HTR-8/SVneo (cell line): ENCODE results near the gene ZSCAN10.
"Not testable (repeated sequence)": the region's sequence is repeated elsewhere in the genome, so short reads cannot be mapped to it uniquely, and the experiment has no call there.

Source experiments
- DNase-seq: peaks from one replicate; pipeline ENCODE4 v3.0.0; 2011; ENCODE audit warnings: low spot score, mixed read lengths; ENCODE audit not compliant: insufficient read length
- FAIRE-seq: peaks from 2 replicates; lab custom pipeline; 2011; peaks lifted over from hg19 to GRCh38; lab: Jason Lieb, UNC

ZSCAN10 gene

GRCh38 chr16:3087243-3088235, 11.6 kb downstream of the ZSCAN10 start:
- DNase-seq (no peak), FAIRE-seq (no peak)

GRCh38 chr16:3086596-3087242, 12.4 kb downstream of the ZSCAN10 start:
- FAIRE-seq (no peak), DNase-seq (no peak)

- FAIRE-seq (no peak), DNase-seq (no peak)
Measured at GRCh38 chr16:3085868-3086595, 13.1 kb downstream of the ZSCAN10 start.

- DNase-seq (no peak), FAIRE-seq (no peak)
Measured at GRCh38 chr16:3084969-3085670, 14.0 kb downstream of the ZSCAN10 start.

DNA sequence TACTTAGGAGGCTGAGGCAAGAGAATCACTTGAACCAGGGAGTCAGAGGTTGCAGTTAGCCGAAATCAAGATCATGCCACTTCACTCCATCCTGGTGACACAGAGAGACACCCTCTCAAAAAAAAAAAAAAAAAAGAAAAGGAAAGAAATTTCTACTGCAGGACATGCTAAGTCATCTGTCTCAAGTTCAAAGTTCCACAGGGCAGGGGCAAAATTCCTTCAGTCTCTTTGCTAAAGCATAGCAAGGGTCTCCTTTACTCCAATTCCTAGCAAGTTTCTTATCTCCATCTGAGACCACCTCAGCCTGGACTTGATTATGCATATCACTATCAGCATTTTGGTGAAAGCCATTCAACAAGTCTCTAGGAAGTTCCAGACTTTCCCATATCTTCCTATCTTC, 14.6 kb downstream of the ZSCAN10 start:
- no peak for FAIRE-seq
- no peak for DNase-seq

- DNase-seq, FAIRE-seq: not testable (repeated sequence)
Measured at GRCh38 chr16:3083408-3083807, 15.7 kb downstream of the ZSCAN10 start.

DNA sequence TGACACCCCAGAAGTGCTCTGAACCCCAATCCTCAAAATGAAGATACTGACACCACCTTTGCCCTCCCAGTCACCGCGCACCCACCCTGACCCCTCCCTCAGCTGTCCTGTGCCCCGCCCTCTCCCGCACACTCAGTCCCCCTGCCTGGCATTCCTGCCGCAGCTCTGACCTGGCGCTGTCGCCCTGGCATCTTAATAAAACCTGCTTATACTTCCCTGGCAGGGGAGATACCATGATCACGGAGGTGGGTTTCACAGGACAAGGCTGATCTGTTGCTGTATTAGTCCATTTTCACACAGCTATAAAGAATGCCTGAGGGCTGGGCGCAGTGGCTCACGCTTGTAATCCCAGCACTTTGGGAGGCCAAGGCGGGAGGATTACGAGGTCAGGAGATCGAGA, 17.1 kb downstream of the ZSCAN10 start:
- not testable (repeated sequence) for FAIRE-seq, DNase-seq

- FAIRE-seq: no peak
Measured at GRCh38 chr16:3080024-3080423, 19.1 kb downstream of the ZSCAN10 start.

GRCh38 chr16:3076577-3076976, 22.5 kb downstream of the ZSCAN10 start:
- no peak for DNase-seq
- no peak for FAIRE-seq

More at GRCh38 chr16:3080024-3080423, 19.1 kb downstream of the ZSCAN10 start:
- no peak for DNase-seq

- DNase-seq, FAIRE-seq: not testable (repeated sequence)
Measured at GRCh38 chr16:3075946-3076345, 23.1 kb downstream of the ZSCAN10 start.

GRCh38 chr16:3075523-3075915, 23.6 kb downstream of the ZSCAN10 start:
- no peak for FAIRE-seq

DNA sequence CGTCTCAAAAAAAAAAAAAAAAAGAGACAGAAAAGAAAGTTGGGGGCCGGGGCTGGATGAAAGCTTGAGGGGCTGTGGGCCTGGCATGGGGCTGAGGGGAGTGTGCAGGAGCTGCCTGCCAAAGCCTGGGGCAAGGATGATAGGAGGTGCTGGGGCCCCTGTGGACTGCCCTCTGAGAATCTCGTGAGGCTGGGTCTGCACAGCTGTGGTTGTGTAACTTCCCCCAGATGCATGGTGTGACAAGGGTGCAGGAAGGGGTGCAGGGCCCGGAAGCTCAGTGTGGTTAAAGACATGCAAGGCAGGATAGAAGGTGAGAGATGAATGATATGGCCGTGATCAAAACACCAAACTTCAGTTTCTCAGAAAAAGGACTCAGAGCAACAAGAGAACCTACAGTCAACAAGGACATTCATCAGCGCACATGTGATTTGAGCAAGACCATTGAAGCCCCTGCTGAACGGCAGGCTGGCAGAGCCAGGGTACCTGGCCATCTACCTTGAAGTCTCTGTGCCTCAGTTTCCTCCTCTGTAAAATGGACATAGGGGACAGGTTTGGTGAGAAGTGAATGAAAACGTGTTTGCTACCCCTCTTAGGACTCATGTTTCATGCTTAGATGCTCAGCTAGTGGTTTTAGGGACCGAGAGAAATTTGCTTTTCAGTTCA, 24.1 kb downstream of the ZSCAN10 start:
- FAIRE-seq: no peak
- no peak for DNase-seq

More at GRCh38 chr16:3075523-3075915, 23.6 kb downstream of the ZSCAN10 start:
- no peak for DNase-seq

DNA sequence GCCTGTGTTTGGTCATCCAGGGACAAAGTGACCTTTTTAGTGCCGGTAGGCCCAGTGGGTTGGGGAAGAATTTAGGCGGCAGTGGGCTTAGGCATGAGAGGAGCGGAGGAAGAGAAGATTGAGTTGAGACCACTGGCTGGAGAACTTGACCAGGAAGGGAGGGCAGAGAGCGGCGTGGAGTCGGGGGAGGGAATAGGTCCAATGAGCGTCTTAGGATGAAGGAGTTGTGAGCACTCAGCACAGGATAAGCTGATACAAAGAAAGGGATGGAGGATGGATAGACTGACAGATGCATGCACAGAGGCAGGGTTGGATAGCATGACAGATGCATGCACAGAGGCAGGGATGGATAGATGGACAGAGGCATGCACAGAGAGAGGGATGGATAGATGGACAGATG, 25.6 kb downstream of the ZSCAN10 start:
- DNase-seq: no peak
- no peak for FAIRE-seq

- FAIRE-seq: not testable (repeated sequence)
Measured at GRCh38 chr16:3072576-3073263, 26.4 kb downstream of the ZSCAN10 start.

DNA sequence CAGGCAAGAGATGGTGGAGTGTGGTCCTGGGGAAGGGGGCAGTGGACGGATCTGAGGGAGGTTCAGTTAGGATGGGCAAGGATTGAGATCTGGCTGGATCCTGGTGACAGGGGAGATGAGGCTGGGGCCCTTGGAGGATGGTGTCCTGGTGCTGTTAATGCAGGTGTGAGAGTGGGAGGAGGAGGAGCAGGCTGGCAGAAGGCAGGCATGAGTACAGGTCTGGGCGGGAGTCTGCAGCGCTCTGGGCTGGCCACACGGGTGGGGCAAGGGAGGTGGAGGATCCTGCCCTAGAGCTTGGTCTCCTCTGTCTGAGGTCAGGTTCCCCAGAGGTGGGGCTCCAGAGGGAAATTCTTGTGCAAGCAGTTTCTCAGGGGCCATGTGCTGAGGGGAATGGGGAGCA, 26.9 kb downstream of the ZSCAN10 start:
- peak; percentile 26 for FAIRE-seq

More at GRCh38 chr16:3072576-3073263, 26.4 kb downstream of the ZSCAN10 start:
- not testable (repeated sequence) for DNase-seq

GRCh38 chr16:3071655-3072054, 27.4 kb downstream of the ZSCAN10 start:
- DNase-seq: no peak
- no peak for FAIRE-seq

More for the DNA sequence above, 26.9 kb downstream of the ZSCAN10 start:
- not testable (repeated sequence) for DNase-seq

DNA sequence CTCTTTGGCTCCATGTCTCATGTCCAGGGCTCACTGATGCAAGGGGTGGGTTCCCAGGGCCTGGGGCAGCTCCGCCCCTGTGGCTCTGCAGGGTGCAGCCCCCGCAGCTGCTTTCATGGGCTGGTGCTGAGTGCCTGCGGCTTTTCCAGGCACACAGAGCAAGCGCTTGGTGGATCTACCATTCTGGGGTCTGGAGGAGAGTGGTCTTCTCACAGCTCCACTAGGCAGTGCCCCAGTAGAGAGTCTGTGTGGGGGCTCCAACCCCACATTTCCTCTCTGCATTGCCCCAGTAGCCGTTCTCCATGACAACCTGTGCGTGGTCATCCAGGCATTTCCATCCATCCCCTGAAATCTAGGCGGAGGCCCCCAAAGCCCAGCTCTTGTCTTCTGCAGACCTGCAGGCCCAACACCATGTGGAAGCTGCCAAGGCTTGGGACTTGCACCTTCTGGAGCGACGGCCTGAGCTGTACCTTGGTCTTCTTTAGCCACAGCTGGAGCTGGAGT, 28.4 kb downstream of the ZSCAN10 start:
- no peak for DNase-seq
- no peak for FAIRE-seq

DNA sequence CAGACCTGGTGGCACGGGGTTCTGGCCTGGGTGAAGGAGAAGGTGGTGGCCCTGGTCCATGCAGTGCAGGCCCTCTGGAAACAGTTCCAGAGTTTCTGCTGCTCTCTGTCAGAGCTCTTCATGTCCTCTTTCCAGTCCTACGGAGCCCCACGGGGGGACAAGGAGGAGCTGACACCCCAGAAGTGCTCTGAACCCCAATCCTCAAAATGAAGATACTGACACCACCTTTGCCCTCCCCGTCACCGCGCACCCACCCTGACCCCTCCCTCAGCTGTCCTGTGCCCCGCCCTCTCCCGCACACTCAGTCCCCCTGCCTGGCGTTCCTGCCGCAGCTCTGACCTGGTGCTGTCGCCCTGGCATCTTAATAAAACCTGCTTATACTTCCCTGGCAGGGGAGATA, 29.9 kb downstream of the ZSCAN10 start:
- not testable (repeated sequence) for FAIRE-seq, DNase-seq
